ENCODE results near the gene OR7G1.

DNA sequence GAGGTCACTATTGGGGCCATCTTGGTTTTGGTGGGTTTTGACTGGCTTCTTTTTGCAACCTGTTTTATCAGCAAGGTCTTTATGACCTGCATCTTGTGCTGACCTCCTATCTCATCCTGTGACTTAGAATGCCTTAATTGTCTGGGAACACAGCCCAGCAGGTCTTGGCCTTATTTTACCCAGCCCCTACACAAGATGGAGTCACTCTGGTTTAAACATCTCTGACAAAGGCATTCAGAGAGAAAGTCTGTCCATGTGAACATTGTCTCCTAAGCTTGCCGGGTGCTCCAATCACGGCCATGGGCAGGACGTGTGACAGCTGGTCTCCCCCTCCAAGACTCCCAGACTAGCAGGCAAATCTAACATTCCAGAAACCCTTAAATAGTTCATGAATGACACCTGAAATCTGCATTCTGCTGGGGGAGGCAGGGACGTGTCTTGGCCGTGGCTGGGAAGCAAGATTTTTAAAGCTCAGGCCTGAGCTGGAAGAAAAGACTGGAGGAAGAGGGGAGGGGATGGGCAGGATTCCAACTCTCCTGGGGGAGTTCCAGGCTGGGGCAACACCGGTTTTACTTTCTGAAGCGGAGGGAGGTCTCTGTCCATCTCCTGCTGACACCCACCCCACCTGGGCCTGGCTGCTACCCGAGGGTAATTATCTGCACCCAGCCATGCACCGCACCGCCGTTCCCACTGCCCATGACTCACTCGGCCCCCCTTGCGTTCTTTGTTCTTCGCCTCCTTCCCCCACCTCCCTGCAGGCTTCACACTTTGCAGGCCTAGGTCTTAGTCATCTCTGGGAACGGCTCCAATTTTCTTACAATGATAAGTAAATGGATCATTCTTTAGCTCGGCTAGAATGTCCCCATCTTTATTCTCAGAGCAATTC is 40.3 kb downstream of the OR7G1 start:
- TF ChIP-seq EZH2 (IDR thresholded peaks at IDR 0.05; ENCODE audit: low read depth), result no peak
- TF ChIP-seq, protein P1, sequence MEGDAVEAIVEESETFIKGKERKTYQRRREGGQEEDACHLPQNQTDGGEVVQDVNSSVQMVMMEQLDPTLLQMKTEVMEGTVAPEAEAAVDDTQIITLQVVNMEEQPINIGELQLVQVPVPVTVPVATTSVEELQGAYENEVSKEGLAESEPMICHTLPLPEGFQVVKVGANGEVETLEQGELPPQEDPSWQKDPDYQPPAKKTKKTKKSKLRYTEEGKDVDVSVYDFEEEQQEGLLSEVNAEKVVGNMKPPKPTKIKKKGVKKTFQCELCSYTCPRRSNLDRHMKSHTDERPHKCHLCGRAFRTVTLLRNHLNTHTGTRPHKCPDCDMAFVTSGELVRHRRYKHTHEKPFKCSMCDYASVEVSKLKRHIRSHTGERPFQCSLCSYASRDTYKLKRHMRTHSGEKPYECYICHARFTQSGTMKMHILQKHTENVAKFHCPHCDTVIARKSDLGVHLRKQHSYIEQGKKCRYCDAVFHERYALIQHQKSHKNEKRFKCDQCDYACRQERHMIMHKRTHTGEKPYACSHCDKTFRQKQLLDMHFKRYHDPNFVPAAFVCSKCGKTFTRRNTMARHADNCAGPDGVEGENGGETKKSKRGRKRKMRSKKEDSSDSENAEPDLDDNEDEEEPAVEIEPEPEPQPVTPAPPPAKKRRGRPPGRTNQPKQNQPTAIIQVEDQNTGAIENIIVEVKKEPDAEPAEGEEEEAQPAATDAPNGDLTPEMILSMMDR (conservative IDR thresholded peaks at IDR 0.05), result no peak
